Vagina (tissue), 2 donors: ENCODE data around the gene TMEM171.

Experiments used
- POLR2A ChIP-seq, 2 donors: fragments of 450-650 bp; IDR thresholded peaks; one replicate each; pipeline ENCODE4 v1.6.1; 2017; ENCODE audit warnings: antibody characterized with exemption in 2 of 2, mild to moderate bottlenecking in 2 of 2, moderate library complexity in 2 of 2
- POLR2AphosphoS5 ChIP-seq, 2 donors: sonication (generic); formaldehyde crosslinking; IDR thresholded peaks; one replicate each; pipeline ENCODE4 v1.9.0; 2017; ENCODE audit warnings: antibody characterized with exemption in 2 of 2, mild to moderate bottlenecking in 2 of 2, low read depth in 1 of 2; ENCODE audit not compliant: insufficient read depth in 1 of 2
- TF ChIP-seq, protein P1 (sequence below), 3 experiments: fragments of 450-650 bp in 2 of 3; fragments of 200-600 bp in 1 of 3; sonication (generic) in 1 of 3; IDR thresholded peaks; one replicate each; pipeline ENCODE4 v1.5.1; 2017 to 2019; ENCODE audit warnings: antibody characterized with exemption in 3 of 3, mild to moderate bottlenecking in 2 of 3, moderate library complexity in 2 of 3

DNA sequence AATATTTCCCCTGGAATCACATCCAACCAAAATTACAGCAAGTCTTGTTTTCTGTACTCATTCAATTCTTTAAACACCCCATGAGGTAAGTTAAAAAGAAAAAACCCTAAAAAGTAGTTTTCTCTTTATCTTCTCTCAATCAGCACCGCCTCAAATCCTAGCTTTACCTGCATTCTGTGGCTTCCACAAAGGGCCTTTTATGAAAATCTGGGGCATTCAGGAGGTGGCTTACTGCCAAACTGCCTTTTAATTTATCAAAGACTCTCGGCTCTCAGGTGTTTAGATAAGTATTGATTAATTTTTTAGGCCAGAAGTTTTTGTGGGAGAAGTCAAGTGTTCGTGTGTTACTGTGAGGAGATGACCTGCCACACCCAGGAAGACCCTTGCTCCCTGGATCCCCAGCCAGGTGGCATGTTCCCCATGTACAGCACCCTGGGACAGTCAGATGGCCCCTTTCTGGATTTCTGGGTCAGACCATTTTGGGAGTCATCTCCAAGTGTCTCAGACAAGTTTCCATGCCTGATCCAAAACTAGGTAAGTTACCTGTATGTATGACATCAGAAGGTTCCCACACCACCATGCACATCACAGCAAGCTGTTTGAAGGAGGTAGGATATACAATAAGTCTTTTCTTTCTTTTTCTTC, 6.2 kb upstream of the TMEM171 start:
- TF ChIP-seq, protein P1, sequence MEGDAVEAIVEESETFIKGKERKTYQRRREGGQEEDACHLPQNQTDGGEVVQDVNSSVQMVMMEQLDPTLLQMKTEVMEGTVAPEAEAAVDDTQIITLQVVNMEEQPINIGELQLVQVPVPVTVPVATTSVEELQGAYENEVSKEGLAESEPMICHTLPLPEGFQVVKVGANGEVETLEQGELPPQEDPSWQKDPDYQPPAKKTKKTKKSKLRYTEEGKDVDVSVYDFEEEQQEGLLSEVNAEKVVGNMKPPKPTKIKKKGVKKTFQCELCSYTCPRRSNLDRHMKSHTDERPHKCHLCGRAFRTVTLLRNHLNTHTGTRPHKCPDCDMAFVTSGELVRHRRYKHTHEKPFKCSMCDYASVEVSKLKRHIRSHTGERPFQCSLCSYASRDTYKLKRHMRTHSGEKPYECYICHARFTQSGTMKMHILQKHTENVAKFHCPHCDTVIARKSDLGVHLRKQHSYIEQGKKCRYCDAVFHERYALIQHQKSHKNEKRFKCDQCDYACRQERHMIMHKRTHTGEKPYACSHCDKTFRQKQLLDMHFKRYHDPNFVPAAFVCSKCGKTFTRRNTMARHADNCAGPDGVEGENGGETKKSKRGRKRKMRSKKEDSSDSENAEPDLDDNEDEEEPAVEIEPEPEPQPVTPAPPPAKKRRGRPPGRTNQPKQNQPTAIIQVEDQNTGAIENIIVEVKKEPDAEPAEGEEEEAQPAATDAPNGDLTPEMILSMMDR (IDR thresholded peaks at IDR 0.05), result no peak
- TF ChIP-seq POLR2AphosphoS5 (IDR thresholded peaks at IDR 0.05; ENCODE audit: insufficient read depth in 1 of 2, low read depth in 1 of 2) (no peak), POLR2A (IDR thresholded peaks at IDR 0.05) (no peak)
